Measurements from ENCODE around the gene NDOR1.

NDOR1 gene

DNA sequence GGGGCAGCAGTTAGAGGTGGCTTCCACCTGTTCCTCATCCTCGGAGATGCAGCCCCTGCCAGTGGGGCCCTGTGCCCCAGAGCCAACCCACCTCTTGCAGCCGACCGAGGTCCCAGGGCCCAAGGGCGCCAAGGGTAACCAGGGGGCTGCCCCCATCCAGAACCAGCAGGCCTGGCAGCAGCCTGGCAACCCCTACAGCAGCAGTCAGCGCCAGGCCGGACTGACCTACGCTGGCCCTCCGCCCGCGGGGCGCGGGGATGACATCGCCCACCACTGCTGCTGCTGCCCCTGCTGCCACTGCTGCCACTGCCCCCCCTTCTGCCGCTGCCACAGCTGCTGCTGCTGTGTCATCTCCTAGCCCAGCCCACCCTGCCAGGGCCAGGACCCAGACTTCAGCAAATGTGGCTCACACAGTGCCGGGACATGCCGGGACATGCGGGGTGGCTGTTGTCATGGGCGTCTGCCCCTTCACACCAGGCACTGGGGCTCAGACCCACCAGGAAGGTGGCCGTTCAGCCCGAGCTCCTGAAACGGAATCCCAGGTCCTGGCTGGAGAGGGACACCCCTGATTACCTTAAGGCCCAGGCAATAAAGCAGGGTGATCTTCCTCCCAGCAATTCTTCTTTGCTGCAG is 20.3 kb downstream of the NDOR1 start:
- H3K27me3 ChIP-seq (ENCODE audit: insufficient read depth, low read depth, severe bottlenecking): no peaks in the 10 kb centered on the region
- TF ChIP-seq, protein P1, sequence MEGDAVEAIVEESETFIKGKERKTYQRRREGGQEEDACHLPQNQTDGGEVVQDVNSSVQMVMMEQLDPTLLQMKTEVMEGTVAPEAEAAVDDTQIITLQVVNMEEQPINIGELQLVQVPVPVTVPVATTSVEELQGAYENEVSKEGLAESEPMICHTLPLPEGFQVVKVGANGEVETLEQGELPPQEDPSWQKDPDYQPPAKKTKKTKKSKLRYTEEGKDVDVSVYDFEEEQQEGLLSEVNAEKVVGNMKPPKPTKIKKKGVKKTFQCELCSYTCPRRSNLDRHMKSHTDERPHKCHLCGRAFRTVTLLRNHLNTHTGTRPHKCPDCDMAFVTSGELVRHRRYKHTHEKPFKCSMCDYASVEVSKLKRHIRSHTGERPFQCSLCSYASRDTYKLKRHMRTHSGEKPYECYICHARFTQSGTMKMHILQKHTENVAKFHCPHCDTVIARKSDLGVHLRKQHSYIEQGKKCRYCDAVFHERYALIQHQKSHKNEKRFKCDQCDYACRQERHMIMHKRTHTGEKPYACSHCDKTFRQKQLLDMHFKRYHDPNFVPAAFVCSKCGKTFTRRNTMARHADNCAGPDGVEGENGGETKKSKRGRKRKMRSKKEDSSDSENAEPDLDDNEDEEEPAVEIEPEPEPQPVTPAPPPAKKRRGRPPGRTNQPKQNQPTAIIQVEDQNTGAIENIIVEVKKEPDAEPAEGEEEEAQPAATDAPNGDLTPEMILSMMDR (IDR thresholded peaks at IDR 0.05; ENCODE audit: low read depth, low read length): no peak
- no peak overlapping the region for H3K4me3 ChIP-seq (ENCODE audit: low read depth, low read length)
- no peaks in the 10 kb centered on the region for H3K36me3 ChIP-seq
- DNase-seq: no peak
- H3K27ac ChIP-seq: no peak overlapping the region
- no peaks in the 10 kb centered on the region for H3K9me3 ChIP-seq (ENCODE audit: severe bottlenecking)

GRCh38 chr9:137226338-137227053 is 21.0 kb downstream of the NDOR1 start:
- TF ChIP-seq, protein P1 (IDR thresholded peaks at IDR 0.05; ENCODE audit: low read depth, low read length): no peak
- H3K36me3 ChIP-seq: no peaks in the 10 kb centered on the region
- H3K4me3 ChIP-seq (ENCODE audit: low read depth, low read length): no peak overlapping the region
- DNase-seq: no peak
- H3K9me3 ChIP-seq (ENCODE audit: severe bottlenecking): no peaks in the 10 kb centered on the region
- H3K27me3 ChIP-seq (ENCODE audit: insufficient read depth, low read depth, severe bottlenecking): no peaks in the 10 kb centered on the region
- H3K27ac ChIP-seq: no peak overlapping the region

DNA sequence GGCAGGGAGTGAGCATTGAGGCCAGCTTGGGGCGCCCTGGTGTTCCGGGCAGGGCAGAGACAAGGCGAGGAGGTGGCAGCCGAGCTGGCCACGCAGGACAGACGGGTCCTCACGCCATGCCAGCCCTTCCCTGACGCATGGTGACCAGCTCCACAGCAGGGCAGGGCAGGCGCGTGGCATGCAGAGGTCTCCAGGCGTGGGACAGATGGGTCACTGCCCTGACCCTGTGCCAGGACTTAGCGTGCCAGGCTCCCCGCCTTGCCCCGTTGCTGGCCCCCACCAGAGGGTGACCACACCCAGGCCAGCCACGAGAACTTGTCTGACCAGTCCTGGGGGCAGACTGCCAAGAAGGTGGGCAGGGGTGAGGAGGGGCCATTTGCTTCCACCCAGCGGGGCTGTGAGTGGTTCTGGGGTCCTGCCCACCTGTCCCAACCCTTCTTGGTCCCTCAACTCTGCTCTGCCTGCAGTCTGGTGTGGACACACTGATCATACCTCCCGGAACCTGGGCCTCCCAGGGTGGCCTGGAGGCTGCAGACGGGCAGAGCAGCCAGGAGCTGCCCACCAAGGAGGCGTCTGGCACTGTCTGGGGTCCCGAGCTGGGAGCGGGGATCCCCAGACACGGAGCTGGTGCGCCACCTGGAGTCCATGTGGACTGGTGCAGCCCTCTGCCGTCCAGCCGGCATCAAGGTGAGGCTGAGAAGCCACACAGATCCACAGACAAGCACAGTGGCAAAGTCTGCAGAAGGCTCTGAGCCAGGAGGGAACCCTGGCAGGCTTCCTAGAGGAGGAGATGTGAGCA is 21.8 kb downstream of the NDOR1 start, which contains the start of gene RNF224:
Gene RNF224, plus strand, starts transcription at position 449 of the 799 bp plus-strand sequence. CDS start 834 bp downstream, outside the sequence.
- DNase-seq: peak; percentile 72
- H3K4me3 ChIP-seq (ENCODE audit: low read depth, low read length): no peak within 1 kb of the TSS
- H3K27ac ChIP-seq: no peak within 1 kb of the TSS

DNA sequence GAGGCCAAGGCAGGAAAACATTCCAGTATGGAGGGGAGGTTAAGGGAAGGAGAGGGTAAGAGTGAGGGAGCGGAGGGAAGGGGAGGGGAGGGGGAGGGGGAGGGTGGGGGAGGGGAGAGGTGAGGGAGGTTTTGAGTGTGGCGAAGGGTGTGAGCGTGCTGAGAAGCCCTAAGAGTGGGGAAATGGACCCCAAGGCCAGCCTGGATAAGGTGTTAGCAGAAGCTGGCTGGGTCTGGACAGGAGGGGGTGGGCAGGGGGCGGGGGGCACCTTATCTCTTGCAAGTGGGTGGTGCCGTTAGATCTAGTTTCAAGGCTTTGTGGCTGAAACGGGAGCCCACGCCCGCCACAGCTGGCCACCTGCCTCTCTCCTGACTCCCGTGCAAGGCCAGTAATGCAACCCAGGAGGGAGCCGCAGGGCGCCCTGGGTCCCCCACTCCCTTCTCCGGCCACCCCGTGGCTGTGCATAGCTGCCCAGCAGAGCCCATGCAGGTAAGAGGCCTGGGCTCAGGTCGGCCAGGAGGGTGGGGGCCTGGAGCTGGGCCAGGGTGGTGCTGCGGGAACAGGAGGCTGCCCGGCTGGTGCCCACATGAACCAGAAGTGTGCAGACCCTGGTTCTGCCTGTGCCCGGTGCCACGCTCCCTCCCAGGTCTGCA is 22.5 kb downstream of the NDOR1 start:
- no peak for DNase-seq
- TF ChIP-seq, protein P1 (IDR thresholded peaks at IDR 0.05; ENCODE audit: low read depth, low read length): no peak
- Histone ChIP-seq H3K27ac (no peak overlapping the region), H3K4me3 (ENCODE audit: low read depth, low read length) (no peak overlapping the region), H3K27me3 (ENCODE audit: insufficient read depth, low read depth, severe bottlenecking) (no peaks in the 10 kb centered on the region), H3K9me3 (ENCODE audit: severe bottlenecking) (no peaks in the 10 kb centered on the region), H3K36me3 (no peaks in the 10 kb centered on the region)

More for the DNA sequence above, 21.8 kb downstream of the NDOR1 start, which contains the start of gene RNF224:
- TF ChIP-seq, protein P1 (IDR thresholded peaks at IDR 0.05; ENCODE audit: low read depth, low read length): peak; percentile 82
- Histone ChIP-seq H3K36me3 (no peaks in the 10 kb centered on the region), H3K27me3 (ENCODE audit: insufficient read depth, low read depth, severe bottlenecking) (no peaks in the 10 kb centered on the region), H3K9me3 (ENCODE audit: severe bottlenecking) (no peaks in the 10 kb centered on the region)

GRCh38 chr9:137228506-137228967 is 23.0 kb downstream of the NDOR1 start:
- no peak overlapping the region for H3K4me3 ChIP-seq (ENCODE audit: low read depth, low read length)
- H3K27me3 ChIP-seq (ENCODE audit: insufficient read depth, low read depth, severe bottlenecking): no peaks in the 10 kb centered on the region
- no peaks in the 10 kb centered on the region for H3K9me3 ChIP-seq (ENCODE audit: severe bottlenecking)
- TF ChIP-seq, protein P1 (IDR thresholded peaks at IDR 0.05; ENCODE audit: low read depth, low read length): no peak
- DNase-seq: no peak
- H3K36me3 ChIP-seq: no peaks in the 10 kb centered on the region
- no peak overlapping the region for H3K27ac ChIP-seq
